Kidney epithelial cell (primary cell): ENCODE results near the gene RPE. TPM values are rescaled to one million over a fixed set of nuclear protein-coding genes. Genes with fewer than 3 reads are reported as not detected.

ENCODE experiments used
- DNase-seq: peaks from one replicate; pipeline ENCODE4 v3.0.0-alpha.2; 2010; ENCODE audit warnings: low read depth
- H3K27me3 ChIP-seq: 2 replicates; pipeline ENCODE4 v1.6.0; 2011; ENCODE audit warnings: low read length; ENCODE audit not compliant: control insufficient read depth, insufficient read depth
- H3K36me3 ChIP-seq: 2 replicates; pipeline ENCODE4 v1.5.1; 2011; ENCODE audit warnings: low read length; ENCODE audit not compliant: control insufficient read depth, insufficient read depth
- H3K4me3 ChIP-seq: 2 replicates; pipeline ENCODE4 v1.5.1; 2011; ENCODE audit warnings: low read depth, mild to moderate bottlenecking, control low read depth, low read length
- total RNA-seq: library from RNA; depleted of rRNA; stranded (reverse); fragments of >200 nt; gene quantifications from 2 replicates; pipeline ENCODE4 v1.2.3, GENCODE V29; 2015
- TF ChIP-seq, protein P1 (sequence below): IDR thresholded peaks from 2 replicates; pipeline ENCODE4 v1.5.1; 2011; ENCODE audit warnings: mild to moderate bottlenecking, moderate library complexity, low read length, control low read depth, inconsistent platforms; ENCODE audit not compliant: insufficient read depth, poor library complexity, severe bottlenecking

RPE gene
- total RNA-seq, 1 donor from 2014 or later = 59.1 TPM

DNA sequence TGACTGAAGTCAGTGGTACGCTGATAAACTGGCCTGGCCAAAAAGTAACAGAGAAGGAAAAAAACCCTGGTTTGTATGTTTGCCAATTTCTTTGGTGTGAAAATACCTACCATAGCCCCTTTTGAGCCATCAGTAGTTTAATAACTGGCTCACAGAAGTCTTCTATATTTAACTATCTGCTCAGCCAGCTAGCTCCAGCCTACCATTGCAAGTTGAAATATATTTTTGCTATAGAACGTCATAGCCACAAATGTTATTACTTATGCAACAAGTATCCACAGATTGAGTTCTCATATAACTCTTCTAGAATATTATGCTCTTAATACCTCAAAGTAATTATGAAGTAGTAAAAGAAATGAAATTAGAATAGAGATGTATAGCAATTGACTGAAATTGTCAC is 25.2 kb downstream of the RPE start:
- H3K27me3 ChIP-seq = no peaks in the 10 kb centered on the region
- DNase-seq = no peak
- TF ChIP-seq, protein P1, sequence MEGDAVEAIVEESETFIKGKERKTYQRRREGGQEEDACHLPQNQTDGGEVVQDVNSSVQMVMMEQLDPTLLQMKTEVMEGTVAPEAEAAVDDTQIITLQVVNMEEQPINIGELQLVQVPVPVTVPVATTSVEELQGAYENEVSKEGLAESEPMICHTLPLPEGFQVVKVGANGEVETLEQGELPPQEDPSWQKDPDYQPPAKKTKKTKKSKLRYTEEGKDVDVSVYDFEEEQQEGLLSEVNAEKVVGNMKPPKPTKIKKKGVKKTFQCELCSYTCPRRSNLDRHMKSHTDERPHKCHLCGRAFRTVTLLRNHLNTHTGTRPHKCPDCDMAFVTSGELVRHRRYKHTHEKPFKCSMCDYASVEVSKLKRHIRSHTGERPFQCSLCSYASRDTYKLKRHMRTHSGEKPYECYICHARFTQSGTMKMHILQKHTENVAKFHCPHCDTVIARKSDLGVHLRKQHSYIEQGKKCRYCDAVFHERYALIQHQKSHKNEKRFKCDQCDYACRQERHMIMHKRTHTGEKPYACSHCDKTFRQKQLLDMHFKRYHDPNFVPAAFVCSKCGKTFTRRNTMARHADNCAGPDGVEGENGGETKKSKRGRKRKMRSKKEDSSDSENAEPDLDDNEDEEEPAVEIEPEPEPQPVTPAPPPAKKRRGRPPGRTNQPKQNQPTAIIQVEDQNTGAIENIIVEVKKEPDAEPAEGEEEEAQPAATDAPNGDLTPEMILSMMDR = no peak
- H3K36me3 ChIP-seq = no peaks in the 10 kb centered on the region
- H3K4me3 ChIP-seq = no peak overlapping the region

DNA sequence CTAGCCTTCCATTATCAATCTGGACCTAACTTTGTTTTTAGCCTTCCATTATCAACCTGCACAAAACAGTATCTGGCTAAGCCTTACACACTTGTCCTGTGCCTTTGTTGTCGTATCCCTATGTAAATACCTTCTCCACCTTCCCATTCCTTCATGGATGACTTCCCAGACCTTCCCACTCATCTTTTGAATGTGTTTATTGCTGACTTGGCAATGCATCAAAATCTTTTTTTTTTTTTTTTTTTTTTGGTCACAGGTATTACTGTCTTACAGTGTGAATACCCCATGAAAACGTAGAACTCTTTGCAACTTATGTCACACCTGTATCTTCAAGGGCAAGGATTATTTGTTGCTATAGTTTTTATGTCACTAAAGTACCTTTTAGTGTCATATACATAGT is 25.7 kb downstream of the RPE start:
- Histone ChIP-seq H3K4me3 (no peak overlapping the region), H3K27me3 (no peaks in the 10 kb centered on the region), H3K36me3 (no peaks in the 10 kb centered on the region)
- no peak for DNase-seq
- TF ChIP-seq, protein P1 = no peak

DNA sequence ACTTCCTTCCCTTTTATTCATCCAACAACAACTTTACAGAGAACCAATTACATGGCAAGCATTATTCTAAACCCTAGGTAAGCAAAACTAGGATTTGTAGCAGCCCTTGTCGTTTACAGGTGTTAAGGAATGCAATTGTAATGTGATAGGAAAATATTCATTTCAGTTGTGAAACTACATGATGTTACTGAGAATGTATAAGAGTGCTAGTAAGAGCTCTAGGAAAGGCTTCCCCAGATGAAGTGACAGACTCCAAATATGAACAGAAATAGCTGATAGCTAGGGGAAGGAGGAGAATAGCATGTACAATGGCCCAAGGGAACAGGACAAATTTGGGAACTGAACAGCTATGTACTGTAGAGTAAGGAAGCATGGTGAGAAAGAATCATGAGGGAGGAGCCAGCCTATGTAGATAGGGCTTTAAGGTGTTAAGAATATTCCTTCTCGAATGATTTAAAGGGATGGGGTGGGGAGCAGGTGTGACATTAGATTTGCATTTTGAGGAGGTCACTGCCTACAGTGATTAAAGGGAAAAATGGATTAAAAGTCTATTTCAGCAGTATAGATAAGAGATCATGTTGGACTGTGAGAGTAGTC is 31.7 kb downstream of the RPE start:
- DNase-seq = no peak
- Histone ChIP-seq H3K36me3 (no peaks in the 10 kb centered on the region), H3K27me3 (no peaks in the 10 kb centered on the region), H3K4me3 (no peak overlapping the region)
- TF ChIP-seq, protein P1 = no peak

DNA sequence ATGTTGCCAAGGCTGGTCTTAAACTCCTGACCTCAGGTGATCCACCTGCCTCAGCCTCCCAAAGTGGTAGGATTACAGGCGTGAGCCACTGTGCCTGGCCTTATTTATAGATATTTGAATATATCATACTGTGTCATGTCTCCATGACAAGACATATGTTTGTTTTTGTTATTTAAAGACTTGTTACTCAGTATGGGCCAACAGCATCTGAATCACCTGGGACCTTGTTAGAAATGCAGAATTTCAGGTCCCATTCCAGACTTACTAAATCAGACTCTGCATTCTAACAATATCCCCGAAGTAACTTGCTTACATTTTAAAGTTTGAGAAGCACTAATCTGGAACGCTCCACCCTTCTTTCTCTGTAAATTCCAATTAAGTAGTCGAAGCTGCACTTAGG is 33.2 kb downstream of the RPE start:
- Histone ChIP-seq H3K4me3 (no peak overlapping the region), H3K27me3 (no peaks in the 10 kb centered on the region), H3K36me3 (no peaks in the 10 kb centered on the region)
- TF ChIP-seq, protein P1 = no peak
- no peak for DNase-seq

DNA sequence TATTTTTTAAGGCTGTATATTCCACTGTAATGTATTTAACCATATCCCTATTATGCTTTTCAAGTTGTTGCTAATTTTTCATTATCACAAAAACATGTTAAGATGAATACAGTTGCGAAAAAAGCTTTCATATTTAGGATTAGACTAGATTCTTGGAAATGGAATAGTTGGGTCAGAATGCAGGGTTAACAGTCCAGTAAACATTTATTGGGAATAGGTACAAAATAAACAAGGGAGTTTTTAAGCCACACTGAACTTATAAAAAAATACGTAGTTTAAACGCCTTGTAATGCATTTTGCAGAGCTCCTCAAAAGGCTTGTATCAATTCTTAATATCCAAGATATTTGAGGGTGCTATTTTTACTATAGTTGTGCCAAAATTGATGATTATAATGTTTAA is 35.6 kb downstream of the RPE start:
- H3K27me3 ChIP-seq = no peaks in the 10 kb centered on the region
- no peak overlapping the region for H3K4me3 ChIP-seq
- no peaks in the 10 kb centered on the region for H3K36me3 ChIP-seq
- DNase-seq = no peak
- TF ChIP-seq, protein P1 = no peak

DNA sequence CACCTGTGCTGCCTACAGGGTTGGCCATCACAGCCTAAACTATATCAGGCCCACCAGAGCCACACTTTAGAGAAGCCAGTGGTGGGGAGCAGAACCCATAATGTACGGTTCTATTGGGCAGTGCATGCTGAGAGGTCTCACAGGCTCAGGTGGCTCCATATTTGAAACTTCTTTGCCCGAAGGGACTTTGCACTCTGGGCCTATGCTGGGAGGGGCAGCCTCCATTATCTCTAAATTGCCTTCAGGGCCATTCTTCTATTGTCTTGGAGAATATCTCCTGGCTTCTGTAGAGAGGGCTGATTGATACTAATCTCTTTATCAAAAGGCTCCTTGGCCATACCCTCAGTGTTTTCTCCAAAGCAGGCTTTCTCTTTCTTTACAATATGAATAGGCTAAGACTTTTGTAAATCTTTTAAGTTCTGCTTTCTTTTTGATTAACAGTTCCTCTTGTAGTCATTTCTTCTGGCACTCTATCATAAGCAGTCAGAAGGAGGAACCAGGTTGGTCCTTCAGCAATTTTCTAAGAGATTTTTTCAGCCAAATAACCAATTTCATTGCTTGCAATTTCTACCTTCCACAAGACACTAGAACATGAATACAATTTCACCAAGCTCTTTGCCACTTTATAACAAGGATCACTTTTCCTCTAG is 44.5 kb downstream of the RPE start:
- TF ChIP-seq, protein P1 = no peak
- Histone ChIP-seq H3K27me3 (no peaks in the 10 kb centered on the region), H3K36me3 (no peaks in the 10 kb centered on the region), H3K4me3 (no peak overlapping the region)
- DNase-seq = no peak
